ENCODE data around the gene PLCB4.

Gene PLCB4

DNA sequence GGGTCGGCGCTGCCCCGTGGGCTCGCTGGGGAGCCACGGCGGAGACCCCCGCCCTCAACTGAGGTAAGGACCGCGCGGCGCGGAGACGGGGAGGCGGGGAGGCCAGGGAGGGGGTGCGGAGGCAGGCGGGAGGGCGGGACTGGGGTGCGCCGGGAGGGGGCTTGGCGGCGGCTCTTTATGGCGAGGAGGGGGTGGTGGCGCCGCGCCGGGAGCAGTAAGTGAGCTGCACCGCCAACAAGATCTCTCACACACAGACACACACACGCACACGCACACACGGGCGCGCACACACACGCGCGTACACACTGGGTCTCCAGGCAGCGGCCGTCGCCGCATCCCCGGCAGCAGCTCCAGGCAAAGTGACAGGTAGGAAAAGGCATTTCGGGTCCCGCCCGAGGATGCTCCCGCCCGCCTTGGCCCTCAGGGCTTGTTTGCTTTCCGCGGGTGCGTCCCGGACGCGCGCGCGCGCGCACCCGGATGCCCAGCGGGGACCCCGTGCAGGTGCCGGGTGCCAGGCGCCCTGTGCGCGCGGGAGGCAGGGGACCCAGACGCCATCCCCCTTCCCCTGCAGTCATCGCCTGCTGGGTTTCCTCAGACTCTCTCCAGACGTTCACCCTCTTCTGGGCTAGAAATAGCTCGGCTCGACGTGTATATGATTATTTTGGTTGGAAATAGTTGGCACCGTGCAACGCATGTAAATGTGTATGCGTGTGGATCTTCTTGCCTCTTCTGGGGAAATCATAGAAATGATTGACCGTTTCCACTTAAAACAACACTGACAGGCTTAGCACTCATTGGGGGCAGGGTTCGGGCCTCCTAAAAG, at the start of gene PLCB4:
PLCB4 (plus strand) TSS at position 247 of the 823 bp plus-strand sequence. CDS start 238,728 bp downstream, outside the sequence.
- H3K4me3 ChIP-seq (ENCODE audit: low read length) = peak within 1 kb of the TSS; percentile 36
- no peak for TF ChIP-seq ZNF274 (IDR thresholded peaks at IDR 0.05; ENCODE audit: low read depth, low read length)

GRCh38 chr20:9019833-9020232, 49.1 kb upstream of the PLCB4 start:
- no peak overlapping the region for H3K4me3 ChIP-seq (ENCODE audit: low read length)
- TF ChIP-seq ZNF274 (IDR thresholded peaks at IDR 0.05; ENCODE audit: low read depth, low read length) = no peak

- no peak overlapping the region for H3K4me3 ChIP-seq (ENCODE audit: low read length)
- TF ChIP-seq ZNF274 (IDR thresholded peaks at IDR 0.05; ENCODE audit: low read depth, low read length) = no peak
Observed at GRCh38 chr20:9021216-9021615, 47.7 kb upstream of the PLCB4 start.

DNA sequence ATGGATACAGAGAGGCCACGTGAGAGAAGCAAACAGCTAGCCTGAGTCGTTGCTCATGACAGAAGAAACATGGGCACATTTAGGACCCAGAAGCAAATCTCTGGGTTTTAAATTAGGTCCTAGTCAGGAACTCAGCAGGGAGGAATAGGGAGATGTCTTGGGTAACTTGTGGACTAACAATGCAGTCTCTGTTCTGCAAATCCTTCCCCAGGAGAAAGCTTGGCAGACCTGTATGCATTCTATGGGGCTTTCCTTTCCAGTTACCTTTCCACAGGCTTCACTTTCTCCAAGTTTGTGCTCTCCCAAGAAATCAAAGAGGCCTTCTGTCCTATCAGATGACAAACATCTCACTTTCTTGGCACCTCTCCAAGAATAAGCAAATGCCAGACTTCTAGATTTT, 47.2 kb upstream of the PLCB4 start:
- no peak for TF ChIP-seq ZNF274 (IDR thresholded peaks at IDR 0.05; ENCODE audit: low read depth, low read length)
- no peak overlapping the region for H3K4me3 ChIP-seq (ENCODE audit: low read length)

DNA sequence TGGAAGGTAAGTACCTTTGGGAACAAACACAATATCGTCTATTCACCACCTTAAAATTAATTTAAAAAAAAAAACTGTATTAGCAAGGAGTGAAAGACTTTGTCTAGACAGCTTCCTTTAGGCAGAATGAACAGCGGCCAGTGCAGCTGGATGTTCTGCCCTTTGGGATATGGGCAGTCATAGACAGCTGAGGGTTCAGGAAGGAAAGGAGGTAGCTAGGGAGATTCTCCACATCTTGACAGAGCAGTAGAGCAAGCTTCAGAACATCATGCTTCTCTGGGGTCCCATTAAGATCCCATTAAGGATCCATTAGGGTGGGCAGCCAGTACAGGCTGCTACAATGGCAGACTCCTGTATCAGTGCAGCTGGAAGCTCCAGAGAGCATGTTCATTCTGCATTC, 46.5 kb upstream of the PLCB4 start:
- no peak for TF ChIP-seq ZNF274 (IDR thresholded peaks at IDR 0.05; ENCODE audit: low read depth, low read length)
- H3K4me3 ChIP-seq (ENCODE audit: low read length) = no peak overlapping the region

GRCh38 chr20:9024606-9025005, 44.3 kb upstream of the PLCB4 start:
- H3K4me3 ChIP-seq (ENCODE audit: low read length) = no peak overlapping the region
- no peak for TF ChIP-seq ZNF274 (IDR thresholded peaks at IDR 0.05; ENCODE audit: low read depth, low read length)

GRCh38 chr20:9025011-9025410, 43.9 kb upstream of the PLCB4 start:
- TF ChIP-seq ZNF274 (IDR thresholded peaks at IDR 0.05; ENCODE audit: low read depth, low read length) = no peak
- no peak overlapping the region for H3K4me3 ChIP-seq (ENCODE audit: low read length)

DNA sequence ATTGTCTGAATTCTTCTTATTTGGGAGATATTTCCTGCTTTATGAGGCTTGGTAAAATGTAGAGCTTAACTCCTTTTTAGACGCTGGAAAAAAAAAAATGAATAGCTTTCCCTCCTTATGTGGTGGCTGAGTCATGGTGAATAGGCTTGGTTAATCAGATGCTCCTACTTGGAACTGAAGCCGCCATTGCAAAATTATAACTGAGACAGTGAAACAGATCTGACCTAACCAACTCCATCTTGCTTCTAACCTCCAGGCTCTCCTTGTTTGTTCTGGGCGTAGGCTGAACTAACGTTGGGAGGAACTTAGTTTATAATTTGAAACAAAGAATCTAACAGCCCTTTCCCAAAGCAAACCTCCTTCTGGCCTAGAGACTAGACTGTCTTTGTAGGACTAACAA, 43.2 kb upstream of the PLCB4 start:
- TF ChIP-seq ZNF274 (IDR thresholded peaks at IDR 0.05; ENCODE audit: low read depth, low read length) = no peak
- no peak overlapping the region for H3K4me3 ChIP-seq (ENCODE audit: low read length)

DNA sequence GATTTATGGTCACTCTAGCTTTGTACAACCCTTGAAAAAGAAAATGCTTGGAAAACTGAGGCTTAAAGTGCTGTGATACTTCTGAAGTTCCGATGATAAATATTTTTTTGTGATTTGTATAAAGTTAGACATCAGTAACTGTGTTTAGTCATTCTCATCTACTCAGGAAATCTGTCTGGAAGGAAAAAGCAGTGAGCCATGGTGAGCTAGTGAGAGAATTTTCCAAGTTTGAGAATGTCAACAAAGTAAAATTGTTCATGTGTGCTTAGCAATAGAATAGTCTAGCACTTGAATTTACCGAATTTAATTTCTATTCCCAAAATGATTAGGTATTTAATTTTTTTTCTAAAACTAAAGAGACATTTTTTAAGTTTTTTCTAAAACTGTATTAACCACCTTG, 41.3 kb upstream of the PLCB4 start:
- no peak for TF ChIP-seq ZNF274 (IDR thresholded peaks at IDR 0.05; ENCODE audit: low read depth, low read length)
- H3K4me3 ChIP-seq (ENCODE audit: low read length) = no peak overlapping the region

- TF ChIP-seq ZNF274 (IDR thresholded peaks at IDR 0.05; ENCODE audit: low read depth, low read length) = no peak
- no peak overlapping the region for H3K4me3 ChIP-seq (ENCODE audit: low read length)
Observed at GRCh38 chr20:9028419-9028818, 40.5 kb upstream of the PLCB4 start.

DNA sequence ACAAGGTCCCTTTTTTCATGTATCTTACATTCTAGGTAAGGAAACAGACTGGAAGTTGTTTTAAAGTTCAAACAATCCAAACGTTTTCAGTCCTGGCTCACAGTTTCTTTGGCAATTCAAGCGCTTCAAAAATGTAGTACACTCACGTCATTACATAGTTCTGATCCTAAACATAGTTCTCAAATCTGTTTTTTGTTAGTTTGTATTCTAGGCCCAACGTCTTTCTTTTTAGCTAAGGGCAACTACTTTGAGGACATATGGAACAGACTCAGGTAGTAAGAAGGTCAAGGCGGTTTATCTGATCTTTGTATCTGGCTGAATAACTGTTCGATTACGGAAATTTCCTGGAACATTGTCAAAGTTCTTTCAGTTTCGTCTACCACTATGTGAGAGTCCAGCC, 36.9 kb upstream of the PLCB4 start:
- H3K4me3 ChIP-seq (ENCODE audit: low read length) = no peak overlapping the region
- TF ChIP-seq ZNF274 (IDR thresholded peaks at IDR 0.05; ENCODE audit: low read depth, low read length) = no peak

DNA sequence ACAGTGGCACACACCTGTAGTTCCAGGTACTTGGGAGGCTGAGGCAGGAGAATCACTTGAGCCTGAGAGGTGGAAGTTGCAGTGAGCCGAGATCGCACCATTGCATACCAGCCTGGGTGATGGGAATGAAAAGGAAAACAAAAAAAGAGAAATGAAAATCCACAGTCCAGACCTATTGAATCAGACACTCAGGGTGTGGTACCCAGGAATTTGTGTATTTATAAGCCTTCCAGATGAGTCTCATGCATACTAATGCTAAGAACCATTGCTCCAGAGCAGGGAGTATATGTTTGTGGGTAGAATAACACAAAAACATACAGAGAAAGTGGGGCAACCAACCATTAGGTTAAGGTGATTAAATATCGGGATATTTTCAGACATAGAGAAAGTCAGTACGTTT, 36.1 kb upstream of the PLCB4 start:
- no peak overlapping the region for H3K4me3 ChIP-seq (ENCODE audit: low read length)
- no peak for TF ChIP-seq ZNF274 (IDR thresholded peaks at IDR 0.05; ENCODE audit: low read depth, low read length)

DNA sequence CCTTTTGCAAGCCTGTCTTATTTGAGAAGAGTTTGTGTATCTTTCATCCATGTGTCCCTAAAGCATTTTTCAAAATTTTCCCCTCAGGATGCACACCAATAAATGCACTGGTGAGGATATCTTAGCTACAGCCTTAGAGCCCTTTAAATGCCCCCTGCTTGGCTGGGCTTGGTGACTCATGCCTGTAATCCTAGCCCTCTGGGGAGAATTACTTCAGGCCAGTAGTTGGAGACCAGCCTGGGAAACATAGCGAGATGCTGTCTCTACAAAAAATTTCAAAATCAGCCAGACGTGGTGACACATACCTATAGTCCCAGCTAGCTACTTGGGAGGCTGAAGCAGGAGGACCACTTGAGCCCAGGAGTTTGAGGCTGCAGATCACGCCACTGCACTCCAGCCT, 33.8 kb upstream of the PLCB4 start:
- TF ChIP-seq ZNF274 (IDR thresholded peaks at IDR 0.05; ENCODE audit: low read depth, low read length) = no peak
- no peak overlapping the region for H3K4me3 ChIP-seq (ENCODE audit: low read length)

GRCh38 chr20:9036593-9036992, 32.3 kb upstream of the PLCB4 start:
- no peak overlapping the region for H3K4me3 ChIP-seq (ENCODE audit: low read length)
- TF ChIP-seq ZNF274 (IDR thresholded peaks at IDR 0.05; ENCODE audit: low read depth, low read length) = no peak

GRCh38 chr20:9038791-9039535, 29.9 kb upstream of the PLCB4 start:
- no peak for TF ChIP-seq ZNF274 (IDR thresholded peaks at IDR 0.05; ENCODE audit: low read depth, low read length)
- no peak overlapping the region for H3K4me3 ChIP-seq (ENCODE audit: low read length)

Data from GM08714 (cell line).